ENCODE results near the gene ARHGAP22. TPM values are rescaled to one million over a fixed set of nuclear protein-coding genes. Genes with fewer than 3 reads are reported as not detected.

ARHGAP22 gene
- 3.7 to 5.2 TPM (median 4.1 TPM) in 5 replicates for total RNA-seq (2022; extraction: Qiagen RNA extraction)

GRCh38 chr10:48604991-48605508 is at the start of gene ARHGAP22:
Gene ARHGAP22, minus strand, starts transcription at chr10:48605073. Its CDS starts 277 bp downstream, at chr10:48604796.

Other genes starting within 250 kb of the ARHGAP22 start
- gene WDFY4, start 79.8 kb upstream of the ARHGAP22 start, total RNA-seq (2022; extraction: Qiagen RNA extraction), result 0.02 to 0.05 TPM in 2 of 5 replicates, not detected in the others